CD4-positive, alpha-beta T cell treated with Interleukin-21 for 1 hour (primary cell): ENCODE results near the gene C1orf74.

ENCODE experiments used
- DNase-seq: peaks from one replicate; pipeline ENCODE4 v3.0.0-alpha.2; 2020

C1orf74 gene

DNA sequence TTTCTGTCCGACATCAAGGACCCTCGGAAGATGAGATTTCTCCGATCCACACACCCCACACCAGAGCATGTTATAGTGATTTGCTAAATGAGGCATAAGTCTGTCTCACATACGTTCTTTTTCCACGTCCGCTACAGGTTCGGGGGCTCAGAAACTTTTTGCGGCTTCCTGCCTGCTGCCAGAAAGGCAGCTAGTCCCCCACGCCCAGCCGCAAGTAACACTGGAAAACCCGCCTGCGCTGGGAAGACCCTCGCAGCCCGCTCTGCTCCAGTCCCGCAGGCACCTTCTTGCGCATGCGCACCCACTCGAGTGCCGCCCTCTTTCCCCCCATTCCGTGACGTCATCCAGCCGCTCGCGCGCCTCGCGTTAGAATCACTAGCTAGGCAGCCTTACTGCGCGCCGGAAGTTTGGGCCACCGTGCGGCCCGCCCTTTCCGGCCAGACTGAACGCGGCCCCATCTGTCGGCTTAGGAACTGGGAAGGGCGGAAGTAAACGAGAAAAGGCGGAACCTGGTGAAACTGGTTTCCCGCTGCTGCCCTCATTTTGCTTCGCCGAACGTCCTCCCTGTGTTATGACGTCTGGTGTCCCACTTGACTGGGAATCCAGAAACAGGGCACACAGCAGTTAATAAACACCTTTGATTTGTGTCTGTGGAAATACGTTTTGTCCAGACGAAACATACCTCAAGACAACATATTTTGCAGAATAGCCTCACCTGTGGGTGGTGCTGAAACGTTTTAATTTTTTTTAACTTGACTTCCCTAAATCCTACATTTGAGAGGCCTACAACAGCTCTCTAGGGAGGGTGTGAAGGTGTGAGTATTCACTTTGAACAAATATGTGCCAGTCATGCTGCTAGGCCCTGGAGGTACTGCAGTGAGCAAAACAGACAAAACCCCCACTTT lies at the start of gene C1orf74:
TSS of gene C1orf74 (minus strand) at position 295 of the 905 bp plus-strand sequence. CDS start 925 bp downstream, outside the sequence.
- DNase-seq = peak; percentile 98

DNA sequence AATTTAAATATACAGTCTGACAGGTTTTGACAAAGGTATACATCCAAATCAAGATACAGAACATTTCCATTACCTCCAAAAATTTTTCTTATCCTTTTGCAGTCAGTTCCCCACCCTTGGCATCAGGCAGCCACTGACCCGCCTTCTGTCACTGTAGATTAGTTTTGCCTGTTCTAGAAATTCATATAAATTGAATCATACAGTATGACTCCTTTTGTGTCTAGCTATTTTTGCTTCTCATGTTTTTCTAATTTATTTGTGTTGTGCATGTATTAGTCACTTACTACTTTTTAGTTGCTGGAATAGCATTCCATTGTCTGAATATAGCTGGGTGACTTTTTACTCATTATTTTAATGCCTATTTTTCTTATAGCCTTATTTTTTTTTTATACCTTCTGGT lies 47.3 kb upstream of the C1orf74 start:
- DNase-seq = no peak

DNA sequence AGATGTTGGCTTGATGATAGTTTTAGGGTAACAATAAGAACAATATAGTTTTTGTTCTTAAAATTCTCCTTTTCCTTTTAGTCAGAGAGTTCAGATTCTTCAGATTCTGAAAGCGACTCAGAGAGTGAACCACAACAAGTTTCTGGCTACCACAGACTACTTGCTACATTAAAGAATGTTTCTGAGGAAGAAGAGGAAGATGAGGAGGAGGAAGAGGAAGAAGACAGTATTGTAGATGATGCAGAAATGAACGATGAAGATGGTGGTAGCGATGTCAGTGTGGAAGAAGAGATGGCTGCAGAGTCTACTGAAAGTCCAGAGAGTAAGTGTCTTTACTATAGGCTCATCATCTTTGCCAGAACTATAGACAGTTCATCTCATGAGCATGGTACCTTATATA lies 46.4 kb upstream of the C1orf74 start:
- no peak for DNase-seq

DNA sequence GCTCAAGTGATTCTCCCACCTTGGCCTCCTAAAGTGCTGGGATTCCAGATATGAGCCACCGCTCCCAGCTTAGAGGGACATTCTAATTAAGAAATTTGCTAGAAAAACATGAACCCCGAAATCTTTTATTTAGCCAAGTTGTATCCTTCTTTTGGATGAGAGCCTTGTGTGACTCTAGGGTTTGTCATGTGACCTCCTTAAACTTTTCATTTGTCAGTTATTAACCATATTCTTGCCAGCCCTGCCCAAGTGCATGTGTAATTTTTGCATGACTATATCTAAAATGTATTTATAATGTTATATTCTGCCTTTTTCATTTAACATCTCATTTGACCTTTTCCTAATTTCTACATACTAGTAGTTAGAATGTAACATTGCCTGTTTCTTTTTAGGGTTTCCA lies 45.4 kb upstream of the C1orf74 start:
- no peak for DNase-seq

DNA sequence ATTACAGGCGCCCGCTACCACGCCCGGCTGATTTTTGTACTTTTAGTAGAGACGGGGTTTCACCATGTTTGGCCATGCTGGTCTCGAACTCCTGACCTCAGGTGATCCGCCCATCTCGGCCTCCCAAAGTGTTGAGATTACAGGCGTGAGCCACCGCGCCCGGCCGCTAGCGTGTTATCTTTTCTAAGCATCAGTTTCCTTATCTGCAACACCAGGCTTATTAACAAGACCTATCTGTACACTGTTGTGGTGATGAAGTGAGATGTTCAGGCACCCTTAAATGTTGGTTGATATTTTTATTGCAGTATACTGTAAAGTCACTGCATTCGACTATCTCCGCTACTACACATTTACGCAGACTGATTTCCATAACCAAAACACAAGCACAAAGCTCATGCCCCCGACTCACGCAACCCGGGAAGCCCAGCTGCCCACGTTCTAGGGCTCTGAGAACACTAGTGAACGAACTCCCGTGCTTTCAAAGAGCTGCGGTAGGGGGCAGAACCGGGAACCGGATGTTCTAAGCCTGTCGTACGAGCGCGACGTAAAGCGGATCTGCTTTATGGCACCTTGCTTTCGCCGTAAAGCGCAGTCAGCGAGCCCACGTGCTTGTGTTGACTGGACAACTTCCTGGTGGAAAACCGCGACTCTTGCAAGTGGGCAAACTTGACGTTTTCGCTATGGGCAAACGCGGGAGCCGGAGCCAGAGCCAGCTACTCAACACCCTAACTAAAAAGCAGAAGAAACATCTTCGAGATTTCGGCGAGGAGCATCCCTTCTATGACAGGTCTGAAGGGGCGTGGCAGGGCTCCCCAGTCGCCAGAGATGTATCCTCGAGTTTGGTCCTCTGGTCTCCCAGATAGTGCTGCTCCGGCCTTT lies 43.3 kb upstream of the C1orf74 start, which contains the start of gene UTP25:
TSS of gene UTP25 (plus strand) at position 589 of the 879 bp plus-strand sequence. CDS start at position 681, 92 bp downstream.
- DNase-seq = peak; percentile 95

DNA sequence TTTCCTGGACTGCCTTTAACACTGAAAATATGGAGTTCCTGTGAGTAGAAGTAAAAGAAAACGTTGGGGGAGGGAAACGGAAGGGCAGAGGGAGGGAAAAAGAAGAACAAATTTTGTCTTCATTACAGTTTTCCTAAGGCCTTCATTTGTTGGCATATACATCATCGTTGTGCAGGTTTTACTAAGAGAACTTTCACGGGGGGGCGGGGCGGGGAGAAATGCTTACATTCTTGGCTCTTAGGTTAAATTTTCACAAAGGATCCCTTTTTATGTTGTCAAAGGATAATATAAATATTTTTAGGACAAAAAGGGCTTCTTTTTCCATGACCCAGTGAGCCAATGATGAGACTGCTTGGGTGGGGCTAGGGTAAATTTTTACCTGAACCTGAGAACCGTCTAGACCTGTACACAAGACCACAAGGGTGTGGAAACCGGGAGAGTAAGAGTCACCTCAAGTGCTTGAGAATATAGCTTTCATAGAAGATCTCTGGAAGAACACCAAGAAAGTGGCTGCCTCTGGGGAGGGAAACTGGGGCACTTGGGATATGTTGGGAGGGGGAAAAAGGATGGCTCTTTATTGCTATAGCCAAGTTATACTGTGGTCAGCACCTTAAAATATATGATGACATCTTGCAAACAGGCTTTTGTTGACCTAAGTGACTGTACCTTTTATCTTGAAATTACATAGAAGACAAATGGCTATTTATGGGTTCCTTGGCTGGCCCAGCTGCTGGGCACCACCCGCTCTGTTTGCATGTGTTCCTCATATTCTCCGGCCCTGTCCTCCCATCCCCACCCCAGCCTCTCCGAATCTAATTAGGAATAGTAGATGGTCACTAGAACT lies 41.5 kb upstream of the C1orf74 start:
- no peak for DNase-seq

DNA sequence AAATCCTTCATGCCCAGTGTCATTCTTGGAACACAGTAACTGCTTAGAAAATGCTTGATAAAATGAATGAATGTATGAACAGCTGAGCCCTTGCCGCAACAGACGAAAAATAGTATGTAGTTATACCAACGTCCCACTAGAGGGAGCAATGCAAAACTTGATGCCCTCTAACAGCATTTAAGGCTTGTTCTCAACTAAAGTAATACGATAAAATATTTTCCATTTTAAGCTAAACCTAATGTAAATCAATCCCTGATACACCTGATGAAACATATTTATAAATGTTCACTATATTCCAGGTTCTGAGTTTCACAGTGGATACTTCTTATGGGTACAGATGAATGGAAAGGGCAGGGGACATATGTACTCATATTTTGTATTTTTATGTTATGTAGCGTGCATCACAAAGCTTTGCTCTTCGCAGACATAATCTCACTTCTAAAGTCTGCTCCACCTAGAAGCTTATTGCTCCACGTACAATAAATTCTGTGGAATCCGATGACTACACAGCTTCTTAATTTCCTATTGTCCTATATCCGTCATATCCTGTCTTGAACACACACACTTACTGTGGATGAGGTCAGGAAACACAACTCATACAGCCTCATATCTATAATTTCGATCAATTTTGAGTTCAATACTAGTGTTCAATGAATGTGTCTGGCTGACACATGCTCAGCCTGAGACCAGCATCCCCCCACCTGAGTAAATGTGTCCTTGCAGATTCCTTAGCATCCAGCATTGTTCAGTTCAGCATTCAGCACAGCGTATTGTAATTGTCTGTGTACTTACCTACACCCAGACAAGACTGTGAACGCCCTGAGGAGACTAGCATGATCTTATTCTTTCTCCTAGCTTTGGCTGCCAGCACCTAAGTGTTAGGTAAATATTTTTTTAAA lies 39.0 kb upstream of the C1orf74 start:
- DNase-seq = peak; percentile 66

DNA sequence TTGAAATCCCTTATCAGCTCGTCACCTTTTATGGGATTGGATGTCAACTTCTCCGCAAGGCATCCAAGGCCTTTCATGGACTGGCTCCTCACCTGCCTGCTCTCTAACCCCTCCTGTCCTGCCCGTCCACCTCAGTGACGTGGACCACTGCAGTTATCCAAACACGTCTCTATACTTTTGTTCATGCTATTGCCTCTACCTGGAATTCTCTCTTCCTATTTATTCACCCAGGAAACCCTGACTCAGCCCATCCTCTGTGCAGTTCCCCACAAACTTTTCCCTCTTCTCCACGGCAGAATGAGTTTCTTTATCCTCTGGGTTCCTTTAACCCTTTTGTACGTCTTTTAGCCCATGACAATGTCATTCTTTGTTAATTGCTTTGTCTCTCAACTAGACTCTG lies 38.3 kb upstream of the C1orf74 start:
- no peak for DNase-seq

DNA sequence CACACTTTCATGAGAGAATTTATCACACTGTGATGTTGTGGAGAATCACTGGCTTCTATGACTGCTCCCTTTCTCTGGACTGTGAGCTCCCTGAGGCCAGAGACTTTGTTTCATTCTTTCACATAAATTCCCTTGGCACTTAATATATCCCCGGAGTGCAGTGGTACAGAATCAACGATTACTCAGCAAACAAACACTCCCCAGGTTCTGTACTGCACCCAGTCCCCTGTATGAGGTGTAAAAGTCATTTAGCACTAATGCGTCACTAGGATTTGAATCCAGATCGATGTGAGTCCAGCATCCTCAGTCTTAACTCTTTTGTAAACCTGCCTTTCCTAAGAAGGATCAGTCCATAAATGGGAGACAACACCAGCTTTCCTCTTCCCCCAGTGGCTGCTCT lies 36.6 kb upstream of the C1orf74 start:
- no peak for DNase-seq

DNA sequence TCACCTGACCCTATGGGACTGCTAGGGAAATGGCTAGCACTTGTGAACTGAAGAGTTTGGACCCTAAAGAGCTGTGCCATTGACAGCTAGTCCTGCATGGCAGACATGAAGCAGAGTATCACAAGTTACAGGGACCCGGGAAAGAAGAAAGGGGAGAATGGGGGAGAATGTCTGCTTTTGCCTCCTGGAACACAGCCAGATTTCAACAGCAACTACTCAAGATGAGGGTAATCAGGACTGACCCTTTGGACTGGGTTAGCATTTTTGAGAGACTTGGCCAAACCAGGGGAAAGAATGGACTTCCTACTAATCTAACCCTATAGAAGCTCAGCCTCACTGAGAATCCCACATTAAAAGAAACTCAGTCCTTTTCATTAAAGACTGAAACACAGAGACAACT lies 34.7 kb upstream of the C1orf74 start:
- DNase-seq = no peak

DNA sequence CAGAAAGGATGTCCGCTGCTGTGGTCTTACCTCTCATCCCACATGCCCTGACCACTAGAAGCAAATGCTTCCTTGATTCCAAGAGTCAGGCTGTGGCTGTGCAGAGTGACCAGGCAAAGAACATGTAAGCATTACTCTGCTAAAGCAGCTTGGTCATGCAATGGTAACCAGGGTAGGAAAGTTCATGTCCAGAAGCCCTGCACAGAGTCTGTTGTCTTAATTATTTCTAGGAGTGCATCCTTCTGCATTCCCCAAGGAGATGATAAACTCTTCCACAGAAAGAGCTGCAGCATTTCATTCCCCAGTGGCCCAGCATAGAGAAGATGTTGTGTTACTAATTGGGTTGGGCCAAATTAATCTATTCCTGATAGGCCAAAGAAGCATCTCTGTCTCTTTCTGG lies 33.3 kb upstream of the C1orf74 start:
- no peak for DNase-seq

DNA sequence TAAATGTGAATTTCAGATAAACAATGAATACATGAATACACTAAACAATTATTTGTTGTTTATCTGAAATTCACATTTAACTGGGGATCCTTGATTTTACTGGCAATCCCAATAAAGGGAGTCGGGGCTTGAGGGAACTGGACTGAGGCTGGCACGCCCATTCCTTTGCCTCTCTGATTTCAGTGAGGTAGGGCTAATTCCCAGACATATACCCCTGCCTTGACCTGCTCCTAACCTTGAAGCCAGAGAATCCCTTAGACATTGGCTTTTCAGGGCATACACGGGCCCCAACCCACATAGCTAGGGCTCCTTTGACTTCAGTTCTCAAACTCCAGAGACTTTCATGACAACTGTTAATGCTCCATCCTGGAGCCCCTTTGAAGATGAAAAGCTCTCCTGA lies 32.6 kb upstream of the C1orf74 start:
- no peak for DNase-seq

DNA sequence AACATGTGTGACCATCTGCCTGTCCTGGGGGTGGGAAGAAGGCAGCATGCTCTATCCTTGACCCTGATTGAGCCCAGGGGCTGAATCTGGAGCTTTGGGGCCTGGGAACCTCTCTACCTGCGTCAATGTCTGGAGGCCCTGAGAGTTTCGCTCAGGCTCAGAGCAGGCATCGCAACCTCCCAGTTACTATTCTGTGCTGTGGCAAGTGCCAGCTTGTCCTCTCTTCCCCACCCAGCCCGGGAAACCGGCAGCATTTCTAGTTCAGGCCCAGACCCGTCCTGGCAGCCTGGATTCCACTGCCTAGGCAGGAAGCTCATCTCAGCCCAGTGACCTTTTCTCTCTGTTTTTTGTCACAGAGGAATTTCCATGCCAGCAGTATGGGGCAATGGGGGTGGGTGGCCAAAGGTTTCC lies 31.6 kb upstream of the C1orf74 start:
- no peak for DNase-seq

DNA sequence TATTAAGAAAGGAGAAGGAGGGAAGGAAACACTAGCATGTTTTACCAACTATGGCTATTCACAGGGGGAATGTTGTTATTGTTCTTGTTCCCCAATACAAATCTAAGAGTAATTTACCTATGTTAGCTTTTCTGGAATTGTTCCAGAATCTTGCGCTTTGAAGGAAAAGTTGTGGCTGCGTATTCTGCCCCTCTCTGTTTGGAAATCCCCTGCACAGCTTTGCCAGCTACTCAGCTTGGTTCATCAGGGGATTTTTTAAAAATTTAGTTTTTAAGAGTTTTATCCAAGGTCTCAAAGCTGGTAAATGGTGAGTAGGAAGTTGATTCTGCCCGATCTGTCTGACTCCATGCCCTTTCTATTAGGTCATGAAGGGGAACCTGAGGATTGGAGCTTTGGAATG lies 31.1 kb upstream of the C1orf74 start:
- no peak for DNase-seq

DNA sequence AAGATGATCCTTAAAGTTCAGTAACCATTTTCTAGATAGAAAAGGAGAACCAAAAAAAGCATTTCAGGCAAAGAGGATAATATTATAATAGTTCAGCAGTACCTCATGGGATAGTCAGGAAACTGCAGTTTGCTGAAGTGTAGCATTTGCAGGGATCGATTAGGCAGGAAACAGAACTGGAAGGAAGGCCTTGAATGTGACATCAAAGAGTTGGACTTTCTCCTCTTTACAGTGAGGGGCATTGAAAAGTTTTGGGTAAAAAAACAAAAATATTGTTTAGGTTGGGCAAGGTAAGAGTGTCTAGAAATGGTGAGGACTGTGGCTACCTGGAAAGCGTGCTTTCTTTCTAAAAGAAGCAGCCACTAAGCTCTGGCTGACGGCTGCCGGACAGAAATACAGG lies 29.5 kb upstream of the C1orf74 start:
- DNase-seq = no peak

DNA sequence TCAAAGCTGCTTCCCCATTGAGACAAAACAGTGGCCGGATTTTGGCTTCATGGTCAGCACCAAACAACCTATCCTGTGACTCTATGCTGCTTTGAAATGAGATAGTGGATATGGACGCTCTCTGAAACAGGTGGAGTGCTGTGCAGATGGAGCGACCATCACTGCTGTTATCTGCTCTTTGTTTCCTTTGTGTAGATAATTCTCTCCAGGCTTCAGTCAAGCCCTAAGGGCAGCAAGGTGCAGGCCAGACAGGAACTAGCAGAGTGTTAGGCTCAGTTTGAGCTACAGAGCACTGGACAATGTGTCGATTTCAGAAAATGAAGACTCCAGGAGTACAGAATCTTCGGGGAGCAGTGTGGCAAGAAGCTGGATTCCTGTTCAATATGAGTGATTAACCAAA lies 26.4 kb upstream of the C1orf74 start:
- DNase-seq = no peak

DNA sequence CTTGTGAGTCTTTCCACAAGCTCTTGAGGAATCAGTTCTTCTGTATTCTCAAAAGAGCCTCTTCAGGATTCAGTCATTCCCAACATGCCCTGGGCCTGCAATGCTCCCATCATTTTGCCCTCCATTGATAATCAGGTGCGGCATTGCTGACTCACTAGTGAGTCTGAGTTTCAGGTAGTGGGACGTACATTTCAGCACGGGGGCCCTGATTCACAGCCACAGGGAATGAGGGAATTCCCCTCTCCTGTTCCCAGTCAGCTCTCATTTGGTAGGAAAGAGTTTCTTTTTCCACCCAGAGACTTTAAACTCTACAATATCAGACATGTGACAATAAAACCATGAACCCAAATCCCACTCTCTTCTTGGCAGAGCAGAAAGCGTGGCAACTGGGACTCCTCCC lies 25.3 kb upstream of the C1orf74 start:
- no peak for DNase-seq

DNA sequence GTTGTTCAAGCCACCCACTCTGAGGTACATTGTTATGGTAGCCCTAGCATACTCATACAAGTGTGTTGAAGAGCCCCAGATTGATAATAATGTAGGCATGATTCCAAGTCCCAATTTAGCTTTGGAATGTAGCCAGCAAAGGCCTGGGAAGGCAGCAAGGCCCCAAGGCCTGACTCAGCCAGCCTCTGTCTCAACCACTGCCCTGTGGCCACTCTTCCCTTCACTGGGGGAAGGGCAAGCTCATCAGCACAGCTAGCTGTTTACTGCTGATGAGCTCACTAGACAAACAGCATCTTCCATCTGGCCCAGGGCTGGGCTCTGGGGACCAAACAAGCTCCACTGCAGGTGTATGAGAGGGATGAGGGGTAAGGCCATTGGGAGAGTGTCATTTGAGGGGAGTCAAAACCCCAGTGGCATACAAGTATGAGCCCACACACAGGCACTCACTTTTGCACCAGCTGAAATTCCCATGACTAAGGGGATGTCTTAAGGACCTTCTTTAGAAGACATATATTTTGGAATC lies 23.8 kb upstream of the C1orf74 start:
- no peak for DNase-seq

DNA sequence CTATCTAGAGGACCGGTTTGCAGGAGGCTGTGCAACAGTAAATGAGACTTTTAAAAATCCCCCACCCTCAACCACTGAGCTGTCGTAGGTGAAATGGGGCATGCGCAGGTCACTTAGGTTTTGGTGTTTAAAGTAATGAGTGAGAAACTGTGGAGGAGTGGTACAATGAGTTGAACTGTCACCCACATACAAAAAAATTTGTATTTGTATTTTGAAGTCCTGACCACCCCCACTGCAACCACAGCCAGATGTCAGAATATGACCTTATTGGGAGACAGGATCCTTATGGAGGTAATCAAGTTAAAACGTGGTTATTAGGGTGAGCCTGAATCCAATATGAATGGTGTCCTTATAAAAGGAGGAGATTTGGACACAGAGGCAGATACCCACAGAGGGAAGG lies 23.1 kb upstream of the C1orf74 start:
- DNase-seq = no peak

DNA sequence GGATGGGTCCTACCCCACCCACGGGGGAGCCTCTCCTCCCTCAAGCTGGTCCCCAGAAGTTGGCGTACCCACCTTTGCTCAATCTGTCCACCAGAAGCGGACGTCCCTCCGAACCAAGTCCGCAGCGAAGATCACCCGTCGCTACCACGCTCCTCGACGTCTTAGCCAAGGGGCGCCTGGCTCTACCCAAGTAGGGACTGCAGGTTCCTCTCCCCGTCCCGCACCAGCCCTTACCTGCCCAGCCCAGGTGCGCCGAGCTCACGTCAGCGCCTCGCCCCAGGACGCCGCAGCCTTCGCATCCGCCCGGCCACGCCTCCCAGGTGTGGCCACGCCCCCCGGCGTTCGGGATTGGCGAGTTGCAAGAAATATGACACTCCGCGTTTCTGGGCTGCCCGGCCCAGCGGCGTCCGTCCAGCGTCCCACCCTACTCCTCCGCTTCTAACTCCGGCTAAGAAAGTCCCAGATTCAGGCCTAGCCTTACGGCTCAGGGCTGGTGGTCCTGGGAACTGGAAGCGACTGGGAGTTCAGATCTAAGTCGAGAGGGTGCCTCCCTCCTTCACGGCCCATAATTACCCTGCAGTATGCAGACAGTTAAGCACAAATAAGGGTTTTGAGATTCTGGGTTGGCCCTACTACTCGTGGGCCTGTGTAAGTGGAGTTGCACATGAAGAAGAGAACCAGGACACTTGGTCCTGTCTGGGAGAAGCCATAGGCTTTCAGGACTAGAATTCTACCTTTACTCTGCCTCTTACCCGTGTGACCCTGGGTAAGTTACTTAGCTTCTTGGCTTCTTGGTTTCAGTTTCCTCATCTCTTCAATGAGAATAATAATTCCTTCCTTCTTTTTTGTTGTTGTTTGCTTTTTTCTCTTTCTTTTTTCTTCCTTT lies 21.8 kb upstream of the C1orf74 start, which contains the start of gene IRF6:
TSS of gene IRF6 (minus strand) at position 268 of the 886 bp plus-strand sequence. CDS start 4,729 bp downstream, outside the sequence.
- DNase-seq = peak; percentile 83
